RKO (cell line): ENCODE measurements around the gene PEX7.
A peak's percentile ranks its signal among the peaks of the same experiment; 100 is the strongest.
"Not testable (repeated sequence)": the region's sequence is repeated elsewhere in the genome, so short reads cannot be mapped to it uniquely, and the experiment has no call there.

Source experiments
- DNase-seq: peaks from one replicate; pipeline ENCODE4 v3.0.0-alpha.2; 2016; ENCODE audit warnings: low spot score

The PEX7 gene

DNA sequence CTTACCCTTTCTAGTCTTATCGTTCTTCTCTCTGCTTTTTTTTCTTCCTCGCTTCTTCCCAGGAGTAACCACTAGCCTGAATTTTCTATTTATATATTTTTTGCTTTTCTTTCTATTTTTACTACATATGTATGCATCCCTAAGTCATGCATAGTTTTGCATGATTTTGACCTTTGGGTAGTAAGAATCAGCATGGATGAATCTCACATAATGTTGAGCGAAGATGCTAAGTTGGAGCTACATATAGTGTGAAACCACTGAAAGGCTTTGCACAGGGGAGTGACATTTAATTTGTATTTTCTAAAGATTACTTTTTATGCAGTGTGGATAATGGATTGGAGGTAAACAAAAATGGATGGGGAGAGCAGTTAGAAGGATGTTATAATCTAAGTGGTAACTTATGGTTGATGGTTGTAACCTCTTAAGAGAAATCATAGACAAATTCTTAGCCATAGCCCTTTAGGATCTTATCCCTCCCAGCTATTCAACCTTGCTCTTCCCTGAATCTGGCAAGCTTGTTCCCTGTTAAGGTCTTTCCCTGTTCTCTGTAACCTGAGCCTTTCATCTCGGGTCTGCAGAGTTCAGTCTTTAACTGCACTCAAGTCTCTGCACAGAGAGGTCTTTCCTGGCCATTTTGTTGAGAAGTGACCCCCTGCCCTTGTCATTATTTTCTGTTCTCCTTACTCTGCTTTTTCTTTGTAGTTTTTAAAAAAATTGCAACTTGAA, 18.0 kb downstream of the PEX7 start:
- DNase-seq, result no peak

DNA sequence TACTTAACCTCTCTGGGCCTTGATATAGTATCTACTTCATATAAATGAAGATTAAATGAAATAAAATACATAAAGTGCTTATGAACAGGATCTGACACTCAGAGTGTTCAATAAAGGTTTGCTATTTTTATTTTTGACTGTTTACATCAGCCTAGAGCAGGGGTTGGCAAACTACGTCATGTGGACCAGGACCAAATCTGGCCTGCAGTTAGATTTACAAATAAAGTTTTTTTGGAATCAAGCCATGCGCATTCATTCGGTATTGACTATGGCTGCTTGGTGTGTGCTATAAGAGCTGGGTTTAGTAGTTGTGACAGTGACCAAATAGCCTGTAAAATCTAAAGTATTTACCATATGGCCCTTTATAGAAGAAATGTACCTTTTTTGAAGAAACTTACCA, 20.8 kb downstream of the PEX7 start:
- DNase-seq, result no peak

DNA sequence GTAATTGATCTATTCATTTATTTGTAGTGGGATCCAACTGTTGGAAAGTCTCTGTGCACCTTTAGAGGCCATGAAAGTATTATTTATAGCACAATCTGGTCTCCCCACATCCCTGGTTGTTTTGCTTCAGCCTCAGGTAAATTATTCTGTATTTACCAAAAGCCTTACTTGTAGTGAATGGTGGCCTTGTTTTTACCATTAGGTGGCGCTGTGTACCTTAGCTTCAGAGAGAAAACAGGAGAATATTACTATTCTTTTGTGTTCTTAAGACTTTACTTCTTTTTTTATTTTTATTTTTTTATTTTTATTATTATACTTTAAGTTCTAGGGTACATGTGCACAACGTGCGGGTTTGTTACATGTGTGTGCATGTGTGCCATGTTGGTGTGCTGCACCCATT, 23.7 kb downstream of the PEX7 start:
- peak; percentile 62 for DNase-seq

DNA sequence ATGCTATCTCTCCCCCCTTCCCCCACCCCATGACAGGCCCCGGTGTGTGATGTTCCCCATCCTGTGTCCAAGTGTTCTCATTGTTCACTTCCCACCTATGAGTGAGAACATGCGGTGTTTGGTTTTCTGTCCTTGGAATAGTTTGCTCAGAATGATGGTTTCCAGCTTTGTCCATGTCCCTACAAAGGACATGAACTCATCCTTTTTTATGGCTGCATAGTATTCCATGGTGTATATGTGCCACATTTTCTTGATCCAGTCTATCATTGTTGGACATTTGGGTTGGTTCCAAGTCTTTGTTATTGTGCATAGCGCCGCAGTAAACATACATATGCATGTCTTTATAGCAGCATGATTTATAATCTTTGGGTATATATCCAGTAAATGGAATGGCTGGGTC, 24.1 kb downstream of the PEX7 start:
- DNase-seq, result not testable (repeated sequence)

DNA sequence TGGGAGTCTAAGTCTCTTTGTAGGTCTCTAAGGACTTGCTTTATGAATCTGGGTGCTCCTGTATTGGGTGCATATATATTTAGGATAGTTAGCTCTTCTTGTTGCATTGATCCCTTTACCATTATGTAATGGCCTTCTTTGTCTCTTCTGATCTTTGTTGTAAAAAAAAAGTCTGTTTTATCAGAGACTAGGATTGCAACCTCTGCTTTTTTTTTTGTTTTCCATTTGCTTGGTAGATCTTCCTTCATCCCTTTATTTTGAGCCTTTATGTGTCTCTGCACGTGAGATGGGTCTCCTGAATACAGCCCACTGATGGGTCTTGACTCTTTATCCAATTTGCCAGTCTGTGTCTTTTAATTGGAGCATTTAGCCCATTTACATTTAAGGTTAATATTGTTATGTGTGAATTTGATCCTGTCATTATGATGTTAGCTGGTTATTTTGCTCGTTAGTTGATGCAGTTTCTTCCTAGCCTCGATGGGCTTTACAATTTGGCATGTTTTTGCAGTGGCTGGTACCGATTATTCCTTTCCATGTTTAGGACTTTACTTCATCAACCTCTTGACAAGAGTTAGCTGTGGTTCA, 27.7 kb downstream of the PEX7 start:
- not testable (repeated sequence) for DNase-seq

DNA sequence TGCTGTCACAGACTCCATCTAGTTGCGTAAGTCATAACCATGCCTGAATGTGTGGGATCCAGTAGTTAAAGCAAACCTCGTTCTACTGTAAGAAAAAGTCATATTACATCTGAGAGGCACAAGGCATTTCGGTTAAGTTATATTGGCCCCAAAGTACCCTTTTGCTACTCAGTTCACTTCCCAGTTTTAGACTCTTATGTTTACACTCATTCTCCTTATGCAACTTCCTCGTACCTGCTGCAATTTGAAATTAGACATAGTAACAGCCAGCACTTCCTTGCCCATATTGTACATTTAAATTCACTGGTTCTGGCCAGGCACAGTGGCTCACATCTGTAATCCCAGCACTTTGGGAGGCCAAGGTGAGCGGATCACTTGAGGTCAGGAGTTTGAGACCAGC, 37.0 kb downstream of the PEX7 start:
- DNase-seq, result no peak

DNA sequence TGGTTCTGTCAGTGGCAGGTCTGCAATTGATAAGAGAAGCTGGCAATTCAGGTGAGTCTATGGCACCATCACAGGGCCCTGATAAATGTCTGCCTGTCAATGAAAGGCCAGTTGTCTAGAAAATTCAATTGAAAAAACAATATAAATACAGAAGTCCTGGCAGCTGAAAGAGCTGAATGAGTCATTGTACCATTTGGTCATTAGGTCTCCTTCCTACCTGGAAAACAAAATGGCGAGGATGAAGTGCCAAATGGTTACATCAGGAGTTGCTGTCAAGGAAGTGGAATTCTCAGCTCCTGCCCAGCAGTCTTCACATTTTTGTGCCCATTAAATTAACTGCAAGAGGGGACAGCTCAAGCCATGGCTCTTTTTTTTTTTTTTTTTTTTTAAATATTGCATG, 37.7 kb downstream of the PEX7 start:
- no peak for DNase-seq

DNA sequence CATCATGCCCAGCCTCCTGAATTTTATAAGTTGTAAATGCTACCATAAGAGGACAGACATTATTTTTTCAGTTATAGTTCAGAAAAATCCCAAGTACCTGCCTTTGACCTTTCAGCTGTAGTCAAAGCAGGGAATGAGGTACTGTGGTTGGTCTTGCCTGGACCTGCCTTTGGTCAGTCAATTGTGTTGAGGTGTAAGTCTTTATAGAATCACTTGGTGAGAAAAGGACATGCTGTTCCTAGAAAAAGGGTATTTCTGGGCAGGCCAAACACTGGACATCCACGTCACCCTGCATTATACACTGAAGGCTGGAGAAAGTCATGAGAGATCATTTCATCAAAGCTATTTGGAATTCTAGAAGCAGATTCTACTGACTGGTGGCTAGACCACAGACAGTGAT, 40.3 kb downstream of the PEX7 start:
- no peak for DNase-seq

DNA sequence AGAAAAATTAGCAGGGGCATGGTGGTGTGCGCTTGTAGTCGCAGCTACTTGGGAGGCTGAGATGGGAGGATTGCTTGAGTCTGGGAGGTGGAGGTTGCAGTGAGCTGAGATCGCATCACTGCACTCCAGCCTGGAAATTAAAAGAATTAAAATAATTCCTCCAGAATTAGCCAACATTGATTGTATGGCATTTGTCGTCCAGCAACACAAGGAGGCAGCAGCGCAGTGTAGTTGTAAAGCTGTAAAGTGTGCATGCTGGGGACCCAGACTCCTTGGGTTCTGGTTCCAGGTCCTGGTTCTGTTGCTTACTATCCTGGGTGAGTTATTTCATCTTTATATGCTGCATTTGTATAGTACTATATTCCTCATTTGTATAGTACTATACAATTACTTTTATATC, 41.4 kb downstream of the PEX7 start:
- DNase-seq, result no peak

DNA sequence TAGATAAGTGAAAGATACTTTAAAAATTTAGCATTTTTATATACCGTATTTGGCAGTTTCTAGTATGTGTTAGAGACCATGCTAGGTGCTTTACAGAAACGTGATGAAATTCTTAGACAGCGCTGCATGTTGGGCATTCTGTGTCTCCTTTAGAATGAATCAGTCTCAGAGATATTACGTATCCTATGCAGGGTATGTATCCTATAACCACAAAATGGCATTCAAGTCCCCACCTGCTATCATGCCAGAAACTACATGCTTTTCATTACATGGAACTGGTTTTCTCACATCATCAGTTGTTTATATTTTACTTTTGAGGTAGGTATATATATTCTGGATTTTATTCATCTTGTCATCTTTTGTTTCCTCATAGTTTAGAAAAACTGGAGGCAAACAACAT, 42.3 kb downstream of the PEX7 start:
- no peak for DNase-seq

DNA sequence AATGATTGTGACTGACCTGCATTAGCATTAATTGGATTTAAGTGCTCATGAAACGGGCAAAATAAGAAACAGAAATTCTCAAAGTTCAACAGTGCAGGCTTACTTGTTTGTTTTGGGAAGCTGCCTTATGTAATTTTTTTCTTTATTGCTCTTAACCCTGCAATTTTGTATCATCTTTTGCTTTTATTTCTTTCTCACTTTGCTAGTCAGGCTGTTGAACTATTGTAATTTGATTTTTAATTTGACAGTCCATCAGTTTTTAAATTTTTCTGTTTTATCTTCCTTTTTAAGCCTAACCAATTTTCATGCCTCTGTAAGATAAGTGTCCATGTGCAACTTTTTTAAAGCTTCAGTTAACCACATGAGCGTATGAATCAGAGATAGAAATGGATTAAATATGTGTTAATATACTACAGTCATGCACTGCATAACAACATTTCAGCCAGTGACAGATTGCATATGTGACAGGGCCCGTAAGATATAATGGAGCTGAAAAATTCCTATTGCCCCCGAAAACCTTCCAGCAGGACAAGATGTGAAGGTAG, 44.6 kb downstream of the PEX7 start:
- no peak for DNase-seq

DNA sequence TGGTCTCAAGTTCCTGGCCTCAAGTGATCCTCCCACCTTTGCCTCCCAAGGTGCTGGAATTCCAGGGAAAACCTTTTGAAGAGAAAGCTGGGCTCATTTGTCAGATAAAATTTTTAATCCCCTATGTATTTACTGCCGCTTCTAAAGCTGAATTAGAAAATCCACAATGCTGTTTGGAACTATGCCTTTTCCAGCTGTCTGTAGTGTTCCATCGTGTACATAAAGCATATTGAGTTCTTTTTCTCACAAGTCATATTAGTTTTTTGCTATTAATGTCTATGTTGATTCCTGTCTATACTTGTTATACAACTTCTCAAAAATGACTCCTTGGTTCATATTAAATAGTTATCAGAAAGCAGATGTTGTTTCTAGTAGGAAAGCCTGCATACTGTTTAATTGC, 47.1 kb downstream of the PEX7 start:
- DNase-seq, result no peak

DNA sequence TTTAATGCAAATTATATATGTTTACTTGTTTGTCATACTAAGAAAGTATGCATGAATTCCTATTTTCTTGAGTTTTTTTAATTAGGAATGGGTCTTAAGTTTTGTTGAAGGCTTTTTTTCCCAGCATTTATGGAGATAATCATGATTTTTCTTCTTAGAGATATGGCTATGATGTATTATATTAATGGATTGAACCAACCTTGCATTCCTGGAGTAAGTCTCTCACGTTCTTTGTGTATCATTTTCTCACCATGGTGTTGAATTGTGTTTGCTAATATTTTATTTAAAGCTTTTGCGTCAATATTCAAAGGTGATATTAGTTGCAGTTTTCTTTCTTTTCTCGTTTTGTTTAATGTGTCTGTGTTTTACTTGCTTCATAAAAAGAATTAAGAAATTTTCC, 51.4 kb downstream of the PEX7 start:
- DNase-seq, result peak; percentile 12

DNA sequence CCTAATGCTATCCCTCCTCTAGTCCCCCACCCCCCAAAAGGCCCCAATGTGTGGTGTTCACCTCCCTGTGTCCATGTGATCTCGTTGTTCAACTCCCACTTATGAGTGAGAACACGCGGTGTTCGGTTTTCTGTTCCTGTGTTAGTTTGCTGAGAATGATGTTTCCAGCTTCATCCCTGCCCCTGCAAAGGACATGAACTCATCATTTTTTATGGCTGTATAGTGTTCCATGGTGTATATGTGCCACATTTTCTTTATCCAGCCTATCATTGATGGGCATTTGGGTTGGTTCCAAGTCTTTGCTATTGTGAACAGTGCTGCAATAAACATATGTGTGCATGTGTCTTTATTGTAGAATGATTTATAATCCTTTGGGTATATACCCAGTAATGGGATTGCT, 54.1 kb downstream of the PEX7 start:
- not testable (repeated sequence) for DNase-seq

DNA sequence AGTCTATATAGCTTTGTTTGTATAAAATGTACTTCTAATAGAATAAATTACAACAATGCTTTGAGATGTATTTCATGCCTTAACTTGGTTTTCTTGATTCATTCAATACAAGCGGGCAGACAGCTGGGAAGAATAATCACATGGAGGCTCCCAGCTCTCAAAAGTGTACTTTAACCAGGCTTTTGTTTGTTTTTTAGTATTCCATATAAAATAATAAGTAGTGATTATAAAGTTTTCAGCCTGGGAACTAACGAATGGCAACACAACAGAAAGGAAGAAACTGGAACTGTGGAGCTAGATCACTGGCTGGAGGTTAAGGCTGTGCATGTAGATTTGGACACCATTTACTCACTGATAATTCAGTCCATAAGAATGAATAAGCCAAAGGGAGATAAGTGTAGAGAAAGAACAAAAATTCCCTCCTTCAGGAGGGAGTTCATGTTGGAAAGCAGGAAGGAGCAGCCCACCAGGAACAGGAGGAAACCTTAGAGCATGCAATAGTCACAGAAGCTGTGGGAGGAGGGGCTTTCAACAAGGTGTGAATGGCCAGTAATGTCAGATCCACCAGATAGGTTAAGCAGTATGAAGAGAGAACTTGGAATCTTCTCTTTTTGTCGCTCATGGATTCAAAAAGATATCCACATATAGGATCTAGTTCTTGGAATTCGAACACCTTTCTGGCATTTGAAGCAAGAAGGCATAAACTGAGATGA, 58.5 kb downstream of the PEX7 start:
- no peak for DNase-seq

DNA sequence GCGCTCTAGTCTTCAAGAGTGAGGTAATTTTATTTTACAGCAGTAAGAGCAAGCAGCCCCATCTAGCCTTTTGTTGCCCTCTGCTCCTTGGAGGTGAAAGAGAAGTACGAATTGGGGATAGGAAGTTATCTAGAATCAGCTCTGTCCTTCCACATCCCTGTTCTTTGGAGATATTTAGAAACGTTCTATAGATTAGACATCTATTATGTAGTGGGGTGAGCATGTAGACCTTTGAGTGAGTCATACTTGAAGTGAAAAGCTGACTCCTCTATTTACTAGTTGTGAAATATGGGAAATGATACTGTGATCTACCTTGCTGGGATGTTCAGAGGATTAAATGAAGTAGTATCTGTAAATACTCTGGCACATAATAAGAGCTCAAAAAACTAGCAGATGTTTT, 63.7 kb downstream of the PEX7 start:
- peak; percentile 7 for DNase-seq

DNA sequence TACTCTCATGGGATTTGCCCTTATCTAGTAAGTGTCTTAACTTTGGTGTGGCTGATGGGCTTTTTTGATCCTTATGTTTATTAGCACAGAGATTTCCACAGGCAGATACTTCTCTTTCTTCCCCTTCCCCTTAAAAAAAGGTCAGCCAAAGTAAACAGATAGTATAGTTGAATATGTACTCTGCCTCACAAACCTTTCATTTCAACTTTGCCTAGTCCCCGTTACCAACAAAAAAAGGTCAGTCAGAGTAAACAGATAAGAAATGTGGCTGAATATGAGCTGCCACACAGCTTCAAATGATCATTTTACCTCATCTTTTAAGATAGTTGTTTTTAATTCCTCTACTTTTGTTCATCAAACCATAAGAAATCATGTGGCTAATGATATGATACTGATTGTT, 65.6 kb downstream of the PEX7 start:
- DNase-seq, result no peak

DNA sequence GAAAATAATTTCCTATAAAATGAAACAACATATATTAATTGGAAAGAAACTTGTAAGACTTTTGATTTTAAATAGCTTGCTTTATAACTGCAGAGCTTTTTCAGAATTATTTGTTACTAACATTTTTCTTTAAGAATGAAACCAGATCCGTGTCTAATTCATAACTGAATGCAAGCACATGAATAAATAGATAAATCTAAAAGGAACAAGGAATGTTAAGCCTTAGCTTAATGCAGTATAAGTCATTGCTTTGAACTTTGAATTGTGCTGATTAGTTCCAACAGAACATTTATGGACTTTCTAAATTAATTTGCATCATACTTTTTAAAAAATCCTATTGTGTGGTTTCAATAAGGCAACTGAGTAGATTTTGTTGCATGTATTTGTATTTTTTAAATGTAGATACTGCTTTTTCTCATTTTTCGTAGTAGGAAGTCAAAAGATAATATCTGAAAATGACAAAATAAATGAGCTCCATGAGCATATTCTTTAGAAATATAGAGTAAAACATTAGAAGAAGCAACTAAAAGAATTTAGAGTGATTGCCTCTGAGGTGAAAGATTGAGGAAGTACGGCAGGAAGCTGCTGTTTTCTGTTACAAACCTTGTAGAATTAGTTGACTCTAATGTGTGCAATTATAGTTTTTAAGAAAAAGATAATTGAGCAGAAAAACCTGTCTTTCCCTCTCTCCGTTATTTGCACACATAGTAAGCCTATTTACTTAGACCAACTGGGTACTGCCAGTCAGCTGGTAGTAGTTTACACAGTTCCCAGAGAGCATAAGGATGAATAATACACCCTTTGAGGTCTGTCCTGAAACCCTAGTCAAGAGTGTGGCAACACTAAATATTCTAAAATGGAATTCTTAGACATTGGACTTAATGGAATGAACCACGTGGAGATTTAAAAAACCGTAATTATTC, 67.1 kb downstream of the PEX7 start:
- no peak for DNase-seq

DNA sequence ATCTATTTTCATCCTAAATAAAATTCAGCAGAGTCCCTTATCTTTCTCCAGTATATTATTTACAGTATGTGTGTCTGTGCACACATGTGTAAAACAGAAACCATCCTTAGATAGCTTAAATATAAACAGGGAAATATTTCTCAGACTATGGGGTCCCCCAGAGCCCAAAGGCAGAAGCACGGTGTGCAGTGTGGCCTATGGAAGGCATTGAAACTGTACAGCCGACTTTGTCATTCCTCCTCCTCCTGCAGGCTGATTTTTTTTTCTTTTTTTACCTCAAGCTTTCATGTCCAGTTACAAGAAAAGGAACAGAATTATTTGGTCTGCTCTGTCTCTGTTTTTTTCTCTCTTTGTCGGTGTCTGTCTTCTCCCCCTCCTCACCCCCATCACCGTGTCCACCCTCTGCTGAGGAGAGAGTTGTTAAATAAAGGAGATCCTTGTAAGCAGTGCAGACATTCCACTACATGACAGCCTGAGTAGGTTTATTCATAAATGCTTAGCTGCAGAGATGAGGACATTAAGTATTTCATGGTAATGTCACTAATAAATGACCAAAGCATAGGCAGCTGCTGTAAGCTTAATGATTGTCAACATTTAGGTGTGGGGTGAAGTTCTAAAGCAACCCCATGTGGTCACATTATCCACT, 67.9 kb downstream of the PEX7 start:
- DNase-seq, result no peak

DNA sequence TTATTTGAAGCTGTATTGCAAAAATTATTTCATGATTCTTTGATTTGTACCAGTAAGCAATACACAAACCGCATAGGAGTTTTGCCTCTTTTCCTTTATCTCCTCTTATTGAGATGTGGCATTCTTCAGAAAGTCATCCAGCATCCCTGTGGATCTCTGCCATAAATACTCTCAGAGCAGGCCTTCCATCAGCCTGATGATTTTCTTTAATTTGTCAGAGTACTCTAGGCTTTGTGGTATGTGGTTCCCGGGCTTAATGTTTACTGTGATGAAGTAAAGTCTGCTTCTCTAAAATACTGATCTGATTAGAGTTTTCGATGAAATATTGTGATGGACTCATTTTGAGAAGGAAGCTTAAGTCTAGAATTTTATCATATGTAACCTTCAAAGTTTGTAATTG, 68.6 kb downstream of the PEX7 start:
- no peak for DNase-seq

DNA sequence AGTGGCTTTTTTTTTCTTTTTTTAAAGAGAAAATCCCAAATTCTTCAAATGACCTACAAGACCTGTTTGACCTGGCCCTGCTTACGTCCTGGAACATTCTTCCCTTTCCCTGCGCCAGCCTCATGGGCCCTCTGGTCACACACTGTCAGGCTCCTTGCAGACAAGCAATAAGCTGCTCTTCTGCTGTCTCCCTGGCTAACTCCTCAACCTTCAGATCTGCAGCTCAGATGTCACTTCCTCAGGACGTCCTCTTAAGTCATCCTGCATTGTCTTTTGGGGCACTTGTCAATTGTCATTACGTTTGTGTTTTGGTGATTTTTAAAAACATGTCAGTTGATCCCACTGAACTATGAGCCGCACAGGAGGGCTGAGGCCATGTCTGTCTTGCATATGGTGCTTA, 70.8 kb downstream of the PEX7 start:
- no peak for DNase-seq

DNA sequence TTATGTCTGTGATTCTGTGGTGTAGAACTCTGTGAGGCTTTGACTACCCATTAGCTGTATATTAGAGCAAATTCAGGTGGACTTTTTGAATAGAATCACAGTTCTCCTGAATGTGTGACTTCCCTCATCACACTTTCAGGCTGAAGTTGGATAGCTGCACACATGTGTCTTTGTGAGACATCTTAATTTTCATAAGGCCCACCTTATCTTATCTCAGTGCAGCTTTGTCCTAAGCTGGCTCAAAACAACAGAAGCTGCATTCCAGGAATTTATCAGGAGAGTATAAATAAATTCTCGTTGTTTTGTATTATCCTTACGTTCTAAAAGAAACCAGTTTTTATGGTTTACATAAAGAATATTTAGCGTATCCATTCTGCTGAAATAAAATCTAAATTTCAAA, 73.5 kb downstream of the PEX7 start:
- no peak for DNase-seq
